ENCODE measurements around the gene EIF4H. TPM values are rescaled to one million over a fixed set of nuclear protein-coding genes. Genes with fewer than 3 reads are reported as not detected.

Gene EIF4H
- total RNA-seq, 1 donor from 2014 or later: 263 TPM

DNA sequence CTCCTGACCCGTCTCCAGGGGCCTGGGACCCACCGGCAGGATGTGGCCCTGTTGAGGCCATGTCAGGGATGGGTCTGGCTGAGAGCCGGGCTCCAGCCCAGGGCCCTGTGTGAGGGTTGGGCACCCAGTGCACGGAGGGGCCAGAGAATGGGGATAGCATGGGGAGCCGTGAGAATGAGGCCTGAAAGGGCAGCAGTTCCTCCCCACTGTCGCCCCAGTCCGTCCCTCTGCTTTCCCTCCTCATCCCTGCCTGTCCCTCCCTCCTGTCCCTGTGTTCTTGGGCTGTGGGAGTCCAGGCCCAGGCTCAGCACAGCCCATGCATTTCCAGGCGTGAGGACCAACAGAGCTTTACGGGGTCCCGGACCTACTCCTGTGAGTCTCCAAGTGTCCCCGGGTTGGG lies 45.3 kb downstream of the EIF4H start:
- intact Hi-C loops (cut with micrococcal nuclease): no loop called here
- Mint-ChIP-seq H3K9me3 (no peaks in the 10 kb centered on the region), H3K27ac (peak overlapping the region; percentile 50), H3K36me3 (ENCODE audit: low read depth) (peaks cover 74% of the 10 kb centered on the region), H3K4me3 (no peak overlapping the region), H3K4me1 (peaks cover 63% of the 10 kb centered on the region), H3K27me3 (no peaks in the 10 kb centered on the region)
- POLR2A ChIA-PET: interaction anchor here (0.6 to 7.0 kb wide), 7 partner anchors 10 to 71 kb away, joined by 3 to 87 read pairs (median 4); partner anchors contain the start of genes EIF4H and LAT2
- CTCF ChIA-PET: interaction anchor here (1.3 kb wide), 1 partner anchor 182 kb away, joined by 4 read pairs; no protein-coding TSS in a partner anchor
- ATAC-seq (ENCODE audit: low read depth): no peak
- TF ChIP-seq, protein P1, sequence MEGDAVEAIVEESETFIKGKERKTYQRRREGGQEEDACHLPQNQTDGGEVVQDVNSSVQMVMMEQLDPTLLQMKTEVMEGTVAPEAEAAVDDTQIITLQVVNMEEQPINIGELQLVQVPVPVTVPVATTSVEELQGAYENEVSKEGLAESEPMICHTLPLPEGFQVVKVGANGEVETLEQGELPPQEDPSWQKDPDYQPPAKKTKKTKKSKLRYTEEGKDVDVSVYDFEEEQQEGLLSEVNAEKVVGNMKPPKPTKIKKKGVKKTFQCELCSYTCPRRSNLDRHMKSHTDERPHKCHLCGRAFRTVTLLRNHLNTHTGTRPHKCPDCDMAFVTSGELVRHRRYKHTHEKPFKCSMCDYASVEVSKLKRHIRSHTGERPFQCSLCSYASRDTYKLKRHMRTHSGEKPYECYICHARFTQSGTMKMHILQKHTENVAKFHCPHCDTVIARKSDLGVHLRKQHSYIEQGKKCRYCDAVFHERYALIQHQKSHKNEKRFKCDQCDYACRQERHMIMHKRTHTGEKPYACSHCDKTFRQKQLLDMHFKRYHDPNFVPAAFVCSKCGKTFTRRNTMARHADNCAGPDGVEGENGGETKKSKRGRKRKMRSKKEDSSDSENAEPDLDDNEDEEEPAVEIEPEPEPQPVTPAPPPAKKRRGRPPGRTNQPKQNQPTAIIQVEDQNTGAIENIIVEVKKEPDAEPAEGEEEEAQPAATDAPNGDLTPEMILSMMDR (IDR thresholded peaks at IDR 0.05): no peak
- DNase-seq: no peak

DNA sequence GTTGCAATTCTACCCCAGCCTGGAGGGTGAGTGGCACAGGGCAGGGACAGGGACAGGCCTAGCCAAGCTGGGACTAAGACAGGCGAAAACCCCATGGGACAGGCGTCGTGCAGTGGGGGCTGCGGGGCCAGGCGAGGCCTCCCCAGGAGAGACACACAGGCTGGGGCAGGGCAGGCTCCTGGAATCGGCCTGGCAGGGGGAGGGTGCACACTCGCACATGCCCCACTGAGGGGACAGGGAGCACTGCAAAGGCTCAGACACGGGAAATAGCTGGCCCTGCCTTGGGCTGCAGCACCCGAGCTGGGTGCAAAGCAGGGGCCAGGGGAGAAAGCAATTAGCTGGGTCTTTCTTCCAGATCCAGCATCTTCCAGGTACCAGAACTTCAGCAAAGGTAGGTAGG lies 46.1 kb downstream of the EIF4H start:
- TF ChIP-seq, protein P1 (IDR thresholded peaks at IDR 0.05): no peak
- Mint-ChIP-seq H3K27me3 (no peaks in the 10 kb centered on the region), H3K36me3 (ENCODE audit: low read depth) (peaks cover 77% of the 10 kb centered on the region), H3K9me3 (no peaks in the 10 kb centered on the region), H3K4me3 (no peak overlapping the region), H3K4me1 (peaks cover 59% of the 10 kb centered on the region), H3K27ac (no peak overlapping the region)
- ATAC-seq (ENCODE audit: low read depth): no peak
- ChIA-PET POLR2A (interaction anchor here (0.6 to 7.0 kb wide), 6 partner anchors 9 to 264 kb away, joined by 3 to 87 read pairs (median 6); partner anchors contain the start of genes EIF4H and LAT2), CTCF (interaction anchor here (1.3 kb wide), 1 partner anchor 181 kb away, joined by 4 read pairs; no protein-coding TSS in a partner anchor)
- no peak for DNase-seq
- intact Hi-C loops (cut with micrococcal nuclease): no loop called here

DNA sequence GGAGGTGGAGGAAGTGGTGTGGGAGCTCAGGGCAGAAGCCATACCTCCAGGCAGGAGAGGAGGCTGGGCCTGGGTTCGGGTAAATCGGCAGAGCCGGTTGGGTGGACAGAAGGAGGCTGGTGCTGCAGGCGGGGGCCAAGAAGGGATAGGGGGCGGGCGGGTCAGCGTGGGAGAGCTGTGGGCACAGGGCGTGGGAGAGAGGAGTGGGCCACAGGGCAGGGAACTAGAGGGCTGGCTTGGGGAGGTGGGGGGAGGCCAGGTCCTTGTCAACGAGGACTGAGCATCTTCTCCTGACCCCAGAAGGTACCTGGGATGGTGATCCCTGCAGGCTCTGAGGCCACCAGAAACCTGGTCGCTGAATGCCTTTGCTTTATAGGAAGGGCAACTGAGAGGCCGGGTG lies 47.6 kb downstream of the EIF4H start:
- peaks cover 59% of the 10 kb centered on the region for H3K4me1 Mint-ChIP-seq

DNA sequence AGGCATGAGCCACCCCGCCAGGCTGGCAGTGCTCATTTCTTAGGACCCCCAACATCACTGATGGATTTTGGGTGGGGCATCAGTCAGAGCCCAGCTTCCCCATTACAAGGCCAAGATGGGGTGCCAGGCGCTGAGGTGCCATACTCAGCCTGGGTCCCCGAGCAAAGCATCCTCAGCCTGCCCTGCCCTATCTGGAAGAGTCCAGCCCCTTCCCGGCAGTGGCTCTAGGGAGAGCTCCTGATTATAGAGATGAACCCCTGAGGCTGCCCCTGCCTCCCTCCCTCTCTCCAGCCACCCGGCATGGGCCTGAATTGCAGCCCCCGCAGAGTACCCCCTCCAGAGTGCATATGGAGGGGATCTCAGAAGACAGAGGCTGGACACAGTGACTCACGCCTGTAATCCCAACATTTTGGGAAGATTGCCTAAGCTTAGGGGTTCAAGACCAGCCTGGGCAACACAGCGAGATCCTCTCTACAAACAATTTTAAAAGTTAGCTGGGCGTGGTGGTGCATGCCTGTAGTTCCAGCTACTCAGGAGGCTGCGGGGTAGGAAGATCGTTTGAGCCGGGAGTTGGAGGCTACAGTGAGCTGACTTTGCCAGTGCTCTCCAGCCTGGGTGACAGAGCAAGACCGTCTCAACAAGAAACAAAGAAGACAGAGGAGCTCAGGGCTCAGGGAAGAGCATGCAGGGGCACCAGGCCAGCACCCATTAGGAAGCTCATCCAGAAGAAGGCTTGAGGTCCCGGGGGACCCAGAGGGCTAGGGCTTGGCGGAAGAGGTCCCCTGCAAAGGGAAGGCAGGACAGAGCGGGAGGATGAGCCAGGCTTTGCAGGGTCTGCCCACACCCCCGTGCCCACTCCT lies 48.9 kb downstream of the EIF4H start:
- H3K27ac Mint-ChIP-seq: peak overlapping the region; percentile 69
- POLR2A ChIA-PET: interaction anchor here (0.7 to 7.0 kb wide), 5 partner anchors 8 to 427 kb away, joined by 3 to 87 read pairs (median 4); partner anchors contain the start of gene LAT2
- peaks cover 67% of the 10 kb centered on the region for H3K36me3 Mint-ChIP-seq (ENCODE audit: low read depth)

More for the DNA sequence above, 47.6 kb downstream of the EIF4H start:
- POLR2A ChIA-PET: interaction anchor here (1.1 to 7.0 kb wide), 2 partner anchors 12 to 20 kb away, joined by 8 to 87 read pairs; partner anchors contain the start of gene LAT2
- CTCF ChIA-PET: no interaction called here
- no peak overlapping the region for H3K27ac Mint-ChIP-seq
- TF ChIP-seq, protein P1 (IDR thresholded peaks at IDR 0.05): no peak
- H3K27me3 Mint-ChIP-seq: no peaks in the 10 kb centered on the region
- H3K9me3 Mint-ChIP-seq: no peaks in the 10 kb centered on the region
- intact Hi-C loops (cut with micrococcal nuclease): no loop called here
- ATAC-seq (ENCODE audit: low read depth) (no peak), DNase-seq (no peak)
- H3K36me3 Mint-ChIP-seq (ENCODE audit: low read depth): peaks cover 72% of the 10 kb centered on the region
- no peak overlapping the region for H3K4me3 Mint-ChIP-seq

More for the DNA sequence above, 48.9 kb downstream of the EIF4H start:
- CTCF ChIA-PET: interaction anchor here (1.4 kb wide), 1 partner anchor 17 kb away, joined by 5 read pairs; no protein-coding TSS in a partner anchor
- H3K4me1 Mint-ChIP-seq: peaks cover 52% of the 10 kb centered on the region
- intact Hi-C loops (cut with micrococcal nuclease): no loop called here
- DNase-seq: no peak
- no peak for ATAC-seq (ENCODE audit: low read depth)
- H3K9me3 Mint-ChIP-seq: no peaks in the 10 kb centered on the region
- TF ChIP-seq, protein P1 (IDR thresholded peaks at IDR 0.05): no peak
- H3K27me3 Mint-ChIP-seq: no peaks in the 10 kb centered on the region
- peak overlapping the region; percentile 8 for H3K4me3 Mint-ChIP-seq

Measured in activated B cell treated with CpG ODN at 0.5 μM for 24 hours (primary cell).